Embryonic facial prominence (tissue), 1 donor: Measurements from ENCODE around the gene MTHFD1L.
"Not testable (repeated sequence)": the region's sequence is repeated elsewhere in the genome, so short reads cannot be mapped to it uniquely, and the experiment has no call there.

Experiments used
- DNase-seq: peaks from one replicate; pipeline ENCODE4 v3.0.0-alpha.2; 2016; ENCODE audit errors: extremely low spot score

Gene MTHFD1L

DNA sequence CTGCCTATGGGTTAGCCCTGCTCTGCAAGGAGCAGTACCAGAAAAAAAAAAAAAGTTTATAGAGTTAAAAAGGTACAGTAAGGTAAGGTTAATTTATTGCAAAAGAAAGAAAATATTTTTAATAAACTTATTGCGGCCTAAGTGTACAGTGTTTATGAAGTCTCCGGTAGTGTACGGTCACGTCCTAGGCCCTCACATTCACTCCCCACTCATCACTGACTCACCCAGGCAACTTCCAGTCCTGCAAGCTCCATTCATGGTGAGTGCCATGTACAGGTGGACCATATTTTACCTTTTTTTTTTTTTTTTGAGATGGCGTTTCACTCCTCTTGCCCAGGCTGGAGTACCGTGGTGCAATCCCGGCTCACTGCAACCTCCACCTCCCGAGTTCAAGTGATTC, 258.1 kb downstream of the MTHFD1L start:
- not testable (repeated sequence) for DNase-seq

DNA sequence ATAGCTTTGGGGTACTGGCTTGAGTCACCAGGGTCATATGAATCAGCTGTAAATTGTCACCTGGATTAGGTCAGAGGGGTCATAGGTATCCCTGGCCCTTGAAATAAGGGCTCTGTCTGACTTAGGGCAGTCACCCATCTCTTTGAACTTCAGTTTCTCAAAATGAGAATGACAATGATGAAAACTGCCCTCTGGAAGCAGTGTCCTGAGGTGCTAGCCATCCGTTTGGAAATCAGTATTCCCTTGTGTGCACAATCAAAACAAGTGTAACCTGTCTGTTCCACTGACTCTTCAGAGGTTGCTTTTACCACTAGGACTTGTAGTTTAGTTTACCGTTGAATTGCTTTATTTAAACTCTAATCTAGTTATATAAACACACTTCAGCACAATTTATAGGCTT, 259.7 kb downstream of the MTHFD1L start:
- not testable (repeated sequence) for DNase-seq

DNA sequence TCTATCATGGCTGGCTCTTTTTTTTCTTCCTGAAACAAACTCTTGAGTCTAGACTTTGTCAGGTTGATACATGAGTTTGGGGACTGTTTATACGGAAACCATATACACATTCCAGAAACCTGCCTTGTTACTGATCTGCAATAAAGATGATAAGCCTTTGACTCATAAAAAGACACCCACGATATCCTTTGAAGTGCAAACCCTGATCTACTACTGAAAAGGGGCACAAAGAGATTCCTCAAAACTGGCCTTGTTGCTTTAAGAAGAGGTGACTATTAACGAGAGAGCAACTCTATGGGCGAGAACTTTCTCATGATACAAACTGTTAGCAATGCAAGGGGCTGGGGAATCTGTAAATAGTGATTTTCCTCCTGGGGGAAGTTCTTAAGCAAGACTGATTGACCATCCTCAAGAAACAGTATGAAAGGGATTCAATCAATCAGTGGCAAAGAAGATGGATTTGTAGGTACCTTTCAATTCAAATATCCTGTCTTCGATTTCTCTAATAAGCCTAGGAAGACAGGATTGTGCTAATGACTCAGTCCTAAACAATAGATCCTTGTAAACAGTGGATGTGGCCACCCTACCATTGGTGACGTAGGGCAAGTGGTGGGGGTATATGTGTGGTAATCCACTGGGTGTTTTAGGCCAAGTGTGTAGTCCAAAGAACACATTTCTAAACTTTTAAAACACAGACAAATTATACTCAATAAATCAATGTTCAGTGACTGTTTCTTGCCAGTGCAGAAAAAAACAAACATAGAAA, 260.3 kb downstream of the MTHFD1L start:
- not testable (repeated sequence) for DNase-seq

DNA sequence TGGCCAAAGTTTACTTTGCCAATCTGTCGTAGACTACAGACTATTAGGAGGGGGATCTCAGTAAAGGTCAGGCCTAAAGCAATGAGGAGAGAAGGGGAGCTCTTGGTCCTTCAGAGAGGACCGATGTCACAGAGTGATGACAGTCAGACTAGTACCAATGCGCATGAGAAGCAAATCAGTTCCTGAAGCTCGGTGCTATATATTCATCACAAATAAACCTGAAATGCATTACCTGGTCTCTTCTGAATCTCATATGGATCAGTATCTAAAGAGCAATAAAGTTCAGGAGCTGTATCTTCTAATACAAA, 260.9 kb downstream of the MTHFD1L start:
- not testable (repeated sequence) for DNase-seq

DNA sequence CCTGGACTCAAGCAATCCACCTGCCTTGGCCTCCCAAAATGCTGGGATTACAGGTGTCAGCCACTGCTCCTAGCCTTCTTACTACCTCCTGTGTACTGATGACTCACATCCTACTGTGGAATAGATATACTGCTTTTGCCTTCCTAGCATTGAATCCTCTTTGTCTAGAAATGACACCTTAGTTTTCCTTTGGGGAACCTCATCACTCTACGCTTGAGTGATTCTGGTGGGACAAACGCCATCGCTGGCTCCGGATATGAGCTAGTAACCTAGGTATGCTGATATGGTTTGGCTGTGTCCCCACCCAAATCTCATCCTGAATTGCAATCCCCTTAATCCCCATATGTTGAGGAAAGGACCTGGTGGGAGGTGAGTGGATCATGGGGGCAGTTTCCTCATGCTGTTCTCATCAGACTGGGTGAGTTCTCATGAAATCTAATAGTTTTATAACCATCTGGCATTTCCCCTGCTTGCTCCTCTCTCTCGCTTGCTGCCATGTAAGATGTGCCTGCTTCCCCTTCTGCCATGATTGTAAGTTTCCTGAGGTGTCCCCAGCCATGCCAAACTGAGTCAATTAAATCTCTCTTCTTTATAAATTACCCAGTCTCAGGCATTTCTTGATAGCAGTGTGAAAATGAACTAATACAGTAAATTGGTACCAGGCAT, 261.8 kb downstream of the MTHFD1L start:
- not testable (repeated sequence) for DNase-seq

DNA sequence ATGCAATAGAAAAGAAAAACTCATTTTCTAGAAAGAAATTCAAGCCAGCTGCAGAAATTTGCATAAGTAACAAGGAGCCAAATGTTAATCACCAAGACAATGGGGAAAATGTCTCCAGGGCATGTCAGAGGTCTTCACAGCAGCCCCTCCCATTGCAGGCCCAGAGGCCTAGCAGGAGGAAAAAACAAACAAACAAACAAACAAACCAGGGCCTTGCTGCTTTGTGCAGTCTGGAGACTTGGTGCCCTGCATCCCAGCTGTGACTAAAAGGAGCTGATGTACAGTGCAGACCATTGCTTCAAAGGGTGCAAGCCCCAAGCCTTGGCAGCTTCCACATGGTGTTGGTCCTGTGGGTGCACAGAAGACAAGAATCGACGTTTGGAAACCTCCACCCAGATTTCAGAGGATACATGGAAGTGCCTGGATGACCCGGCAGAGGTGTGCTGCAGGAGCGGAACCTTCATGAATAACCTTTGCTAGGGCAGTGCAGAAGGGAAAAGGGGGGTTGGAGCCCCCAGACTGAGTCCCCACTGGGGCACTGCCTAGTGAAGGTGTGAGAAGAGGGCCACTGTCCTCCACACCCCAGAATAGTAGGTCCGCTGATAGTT, 263.4 kb downstream of the MTHFD1L start:
- no peak for DNase-seq

DNA sequence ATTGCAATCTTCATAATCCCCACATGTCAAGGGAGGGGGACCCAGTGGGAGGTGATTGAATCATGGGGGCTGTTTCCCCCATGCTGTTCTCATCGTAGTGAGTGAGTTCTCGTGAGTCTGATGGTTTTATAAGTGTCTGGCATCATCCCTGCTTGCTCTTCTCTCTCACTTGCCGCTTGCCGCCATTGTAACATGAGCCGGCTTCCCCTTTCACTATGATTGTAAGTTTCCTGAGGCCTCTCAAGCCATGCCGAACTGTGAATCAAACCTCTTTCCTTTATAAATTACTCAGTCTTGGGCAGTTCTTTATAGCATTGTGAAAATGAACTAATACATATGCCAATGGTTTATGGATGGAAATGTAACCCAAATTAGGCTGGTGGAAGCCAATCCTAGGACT, 264.8 kb downstream of the MTHFD1L start:
- DNase-seq, result no peak

DNA sequence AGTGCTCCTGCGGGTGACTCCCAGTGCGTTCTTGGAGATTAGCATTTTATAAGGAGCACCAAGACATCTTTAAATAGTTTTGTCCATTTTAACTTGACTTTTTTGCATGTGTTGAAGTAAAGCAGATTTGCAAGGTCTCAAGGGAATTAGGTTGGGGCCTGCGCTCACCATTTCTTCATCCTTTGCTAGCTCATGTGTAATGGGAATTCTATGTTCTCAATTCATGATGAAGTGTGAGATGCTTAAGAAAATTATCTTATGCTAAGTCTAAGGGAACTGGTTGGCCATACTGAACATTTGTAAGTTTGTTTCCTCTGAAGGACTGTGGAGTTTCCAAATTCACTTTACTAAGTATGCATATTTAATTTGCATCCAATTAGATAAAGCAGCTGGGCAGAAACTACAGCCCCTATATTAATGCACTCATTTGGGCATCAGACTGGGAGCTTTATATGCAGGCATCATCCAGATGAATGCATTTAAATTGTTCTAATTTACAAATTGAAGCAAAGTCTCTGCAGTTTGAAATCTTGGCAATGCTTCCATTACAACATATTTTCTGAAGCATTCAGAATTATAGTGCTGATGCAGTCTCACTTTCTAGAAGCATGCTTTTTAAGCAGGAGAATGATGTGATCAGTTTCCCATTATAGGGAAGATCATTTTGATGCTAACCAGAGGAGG, 266.0 kb downstream of the MTHFD1L start:
- no peak for DNase-seq

DNA sequence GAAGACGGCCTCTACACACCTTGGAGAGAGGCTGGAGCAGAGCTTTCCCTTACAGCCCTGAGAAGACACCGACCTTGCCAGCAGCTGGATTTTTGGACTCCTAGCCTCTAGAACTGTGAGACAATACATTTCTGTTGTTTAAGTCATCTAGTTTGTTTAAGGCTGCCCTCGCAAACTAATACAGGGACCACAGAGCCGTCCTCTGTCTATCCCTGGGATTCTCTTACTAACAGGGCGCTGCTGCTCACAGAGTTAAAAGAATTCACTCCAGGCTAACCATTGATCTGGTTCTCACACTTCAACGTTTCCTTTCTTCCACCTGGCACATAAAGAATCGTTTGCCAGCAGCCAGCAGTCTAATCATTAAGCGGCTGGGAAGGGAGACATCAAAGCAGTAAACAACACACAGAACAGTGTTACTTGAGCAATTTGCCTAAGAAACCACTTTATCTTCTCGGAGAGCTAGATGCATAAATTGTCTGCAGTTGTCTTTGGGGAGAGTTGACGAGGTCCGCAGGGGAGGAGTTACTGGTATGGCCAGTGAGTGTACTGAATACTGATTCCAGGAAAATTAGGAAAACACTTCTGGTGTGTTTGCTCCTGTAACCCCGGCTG, 270.7 kb downstream of the MTHFD1L start:
- no peak for DNase-seq

DNA sequence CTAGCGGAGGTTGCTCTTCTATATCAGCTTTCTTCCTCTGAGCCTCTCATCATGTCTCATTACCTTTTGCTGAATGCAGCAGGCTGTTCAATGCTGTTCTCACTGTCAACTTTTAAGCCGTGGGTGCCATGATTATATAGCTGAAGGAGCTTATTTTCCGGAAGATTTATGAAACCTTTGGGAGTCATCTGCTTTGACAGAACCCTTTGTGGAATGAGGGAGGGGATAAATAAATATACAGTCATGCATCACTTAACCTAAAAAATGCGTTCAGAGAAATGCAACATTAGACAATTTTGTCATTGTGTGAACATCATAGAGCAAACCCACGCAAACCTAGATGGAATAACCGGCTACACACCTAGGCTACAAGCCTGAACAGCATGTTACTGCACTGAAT, 272.0 kb downstream of the MTHFD1L start:
- no peak for DNase-seq

DNA sequence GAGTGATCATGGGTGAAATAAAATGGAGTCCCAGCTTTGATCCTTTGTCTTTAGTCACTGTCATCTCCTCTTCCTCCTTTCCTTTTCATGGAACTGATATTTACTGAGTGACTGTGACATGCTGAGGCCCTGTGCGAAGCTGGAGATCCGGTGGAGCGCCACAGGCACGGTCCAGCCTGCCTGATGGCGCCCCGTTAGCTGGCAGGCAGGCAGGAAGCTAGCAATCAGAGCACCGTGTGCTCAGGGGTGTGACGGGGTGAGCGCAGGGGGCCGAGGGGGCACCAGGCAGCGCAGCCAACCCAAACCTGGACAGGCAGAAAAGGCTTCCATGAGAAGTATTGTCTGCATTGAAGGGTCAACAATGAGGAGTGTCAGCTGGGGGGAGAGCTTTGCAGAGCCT, 274.0 kb downstream of the MTHFD1L start:
- DNase-seq, result no peak

DNA sequence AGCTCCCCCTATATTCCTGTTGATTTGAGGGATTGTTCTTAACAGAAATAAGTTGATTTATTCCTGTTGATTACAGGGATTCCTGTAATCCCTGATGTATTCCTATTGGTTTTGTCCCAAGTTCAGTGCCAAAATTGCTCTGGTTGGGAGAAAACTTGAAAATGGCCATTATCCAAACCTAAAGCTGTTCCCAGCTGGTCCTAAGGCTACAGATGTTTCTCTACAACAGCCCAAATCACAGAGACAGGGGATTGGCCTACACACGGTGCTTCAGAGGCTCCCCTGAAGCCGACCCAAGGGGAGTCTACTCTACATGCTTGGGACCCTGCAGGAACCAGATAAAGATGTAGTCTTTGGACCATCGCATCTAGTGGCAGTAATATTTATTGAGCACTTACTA, 275.3 kb downstream of the MTHFD1L start:
- DNase-seq, result no peak

DNA sequence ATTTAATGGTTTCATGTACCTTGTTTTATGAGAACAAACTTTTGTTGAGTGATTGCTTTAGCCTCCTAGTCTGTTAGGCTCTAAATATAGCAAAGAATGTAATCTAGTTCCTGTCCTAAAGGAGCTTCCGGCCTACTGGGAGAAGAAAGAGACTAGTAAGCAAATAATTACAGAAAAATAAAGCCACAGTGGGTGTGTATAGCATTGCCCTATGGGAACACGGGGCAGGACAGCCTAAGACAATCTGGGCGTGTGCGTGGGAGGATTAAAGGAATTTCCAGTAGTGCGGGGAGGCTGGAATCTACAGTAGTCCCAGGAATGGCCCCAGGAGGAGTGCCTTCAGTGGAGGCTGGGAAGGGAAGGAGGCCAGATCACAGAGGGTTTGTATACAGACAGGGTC, 276.2 kb downstream of the MTHFD1L start:
- no peak for DNase-seq

DNA sequence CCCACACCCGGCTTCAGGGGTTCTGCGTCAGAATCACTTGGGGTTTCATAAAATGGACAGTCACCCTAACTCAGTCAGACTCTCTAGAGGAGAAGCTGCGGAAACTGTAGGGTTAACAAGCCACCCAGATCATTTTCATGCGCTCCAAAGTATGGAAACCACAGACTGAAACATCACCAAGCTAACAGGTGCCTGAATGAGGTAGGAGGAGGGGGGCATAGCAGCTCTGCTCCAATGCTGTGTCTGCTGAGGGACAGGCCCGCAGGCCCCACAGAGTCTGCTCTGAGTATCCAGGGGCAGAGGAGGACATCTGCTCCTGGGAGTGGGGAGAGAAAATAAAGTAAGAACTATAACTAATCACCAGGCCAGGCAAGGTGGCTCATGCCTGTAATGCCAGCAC, 277.2 kb downstream of the MTHFD1L start:
- no peak for DNase-seq

DNA sequence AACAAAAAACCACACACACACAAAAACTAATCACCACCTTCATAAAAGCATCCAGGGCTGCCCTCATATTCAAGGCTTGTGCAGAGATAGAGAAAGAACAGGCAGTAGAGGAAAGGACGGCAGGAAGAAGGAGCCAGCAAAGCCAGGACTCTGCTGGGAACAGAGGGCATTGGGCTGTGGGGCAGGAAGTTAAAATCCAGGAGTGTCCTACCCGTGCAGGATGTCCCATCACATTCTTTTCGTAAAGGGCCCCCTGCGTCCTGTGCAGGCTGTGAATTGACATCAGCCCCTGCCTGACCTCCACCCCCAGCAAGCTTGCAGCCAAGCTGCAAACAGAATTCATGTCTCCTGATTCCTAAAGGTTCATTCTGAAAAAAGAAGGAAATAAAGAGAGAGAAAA, 277.8 kb downstream of the MTHFD1L start:
- DNase-seq, result no peak

DNA sequence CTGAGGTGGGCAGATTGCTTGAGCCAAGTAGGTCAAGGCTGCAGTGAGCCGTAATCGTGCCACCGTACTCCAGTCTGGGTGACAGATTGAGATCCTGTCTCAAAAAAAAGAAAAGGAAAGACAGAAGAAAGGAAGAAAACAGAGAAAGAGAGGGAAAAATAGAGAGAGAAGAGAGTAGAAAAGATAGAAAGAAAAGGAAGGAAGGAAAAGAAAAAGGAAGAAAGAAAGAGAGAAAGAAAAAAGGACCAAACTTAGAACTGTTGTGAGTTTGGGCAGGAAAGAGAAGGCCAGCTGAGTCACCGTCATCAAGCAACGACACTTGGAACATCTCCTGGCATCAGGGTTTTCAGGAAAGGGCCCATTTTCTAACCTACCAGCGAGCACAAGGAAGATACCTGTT, 278.3 kb downstream of the MTHFD1L start:
- no peak for DNase-seq

DNA sequence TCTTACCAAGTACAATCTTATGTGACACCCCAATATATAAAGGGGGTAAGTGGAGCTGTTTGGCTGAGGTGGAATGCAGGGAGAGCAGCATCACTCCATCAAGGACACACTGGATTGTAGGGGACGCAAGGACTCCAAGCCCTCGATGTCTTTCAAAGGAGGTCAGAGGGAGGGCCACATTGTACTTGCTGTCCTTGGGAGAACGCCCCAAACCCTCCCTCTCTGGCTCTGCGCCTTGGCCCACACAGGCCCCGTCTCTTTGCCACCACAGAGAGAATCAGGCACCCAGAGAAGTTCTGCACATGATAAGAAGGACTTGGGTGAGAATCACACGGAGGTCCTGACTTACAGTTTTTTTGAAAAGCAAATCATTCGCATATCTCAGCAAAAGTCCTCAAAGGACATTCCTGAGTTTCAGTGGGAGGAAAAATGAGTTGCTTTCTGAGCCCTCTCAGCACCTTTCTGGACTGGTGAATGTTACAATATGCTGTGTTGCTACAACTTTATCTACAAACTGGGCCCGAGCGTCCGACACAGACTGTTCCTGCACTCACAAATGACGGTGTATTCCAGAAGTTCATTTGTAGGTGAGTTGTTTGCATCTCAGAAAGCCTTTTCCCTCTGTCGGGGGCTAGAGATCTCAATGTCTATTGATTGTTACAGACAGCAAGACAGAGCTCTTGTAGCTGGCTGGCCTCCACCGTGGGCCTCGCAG, 281.8 kb downstream of the MTHFD1L start:
- DNase-seq, result no peak

DNA sequence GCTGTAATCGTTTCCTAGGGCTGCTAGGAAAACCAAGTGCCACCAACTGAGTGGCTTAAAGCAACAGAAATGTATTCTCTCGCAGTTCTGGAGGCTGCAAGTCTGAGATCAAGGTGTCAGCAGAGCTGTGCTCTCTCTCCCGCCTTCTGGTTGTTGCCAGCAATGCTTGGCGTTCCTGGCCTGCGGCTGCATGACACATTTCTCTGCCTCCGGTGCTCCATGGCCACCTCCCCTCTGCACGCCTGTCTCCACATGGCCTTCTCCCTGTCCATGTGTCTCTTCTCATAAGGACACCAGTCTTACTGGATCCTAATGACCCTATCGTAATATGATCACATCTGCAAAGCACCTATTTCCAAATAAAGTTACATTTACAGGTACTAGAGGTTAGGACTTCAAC, 282.6 kb downstream of the MTHFD1L start:
- DNase-seq, result no peak

DNA sequence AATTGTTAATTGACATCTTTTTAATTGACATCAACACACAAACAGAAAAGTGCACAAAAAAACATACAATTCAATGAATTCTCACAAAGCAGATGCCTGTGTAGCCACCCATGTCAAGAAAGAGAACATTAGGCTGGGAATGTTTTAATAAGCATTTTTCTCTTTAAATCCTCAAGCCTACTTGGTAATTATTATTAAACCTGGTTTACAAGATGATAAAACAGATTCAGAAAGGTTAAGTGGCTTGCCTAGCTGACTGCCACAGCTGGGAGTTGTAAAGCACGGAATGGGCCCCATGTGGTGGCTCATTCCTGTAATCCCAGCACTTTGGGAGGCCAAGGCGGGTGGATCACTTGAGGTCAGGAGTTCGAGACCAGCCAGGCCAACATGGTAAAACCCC, 284.3 kb downstream of the MTHFD1L start:
- no peak for DNase-seq
